ENCODE data around the gene PDCD4. TPM values are rescaled to one million over a fixed set of nuclear protein-coding genes. Genes with fewer than 3 reads are reported as not detected.
"Not testable (repeated sequence)": the region's sequence is repeated elsewhere in the genome, so short reads cannot be mapped to it uniquely, and the experiment has no call there.

The PDCD4 gene
- polyA plus RNA-seq, 4 donors, result 226 to 277 (median 246) TPM

GRCh38 chr10:110859973-110860376 lies 11.8 kb upstream of the PDCD4 start:
- DNase-seq (ENCODE audit: low read depth in 4 of 4, low spot score in 3 of 4), result no peak

GRCh38 chr10:110860576-110861241 lies 11.0 kb upstream of the PDCD4 start:
- no peak for DNase-seq (ENCODE audit: low read depth in 4 of 4, low spot score in 3 of 4)

DNA sequence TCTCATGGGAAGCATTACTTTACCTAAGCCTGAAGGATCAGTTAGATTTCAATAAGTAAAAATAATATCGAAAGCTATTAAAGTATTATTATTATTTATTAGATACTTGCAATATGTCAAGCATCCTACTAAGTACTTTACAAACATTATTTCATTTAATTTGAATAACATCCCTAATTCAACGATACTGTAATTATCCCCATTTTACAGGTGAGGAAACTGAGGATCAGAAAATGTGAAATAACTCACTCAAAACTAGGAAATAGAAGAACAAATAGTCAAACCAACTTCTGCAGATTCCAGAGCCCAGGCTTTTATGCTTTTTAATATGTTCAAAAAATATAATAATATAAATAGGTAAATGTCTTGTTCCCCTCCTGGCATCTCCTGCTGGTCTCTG lies 10.3 kb upstream of the PDCD4 start:
- no peak for DNase-seq (ENCODE audit: low read depth in 4 of 4, low spot score in 3 of 4)

- DNase-seq (ENCODE audit: low read depth in 4 of 4, low spot score in 3 of 4), result no peak
These were observed 9.6 kb upstream of the PDCD4 start for GRCh38 chr10:110861930-110862649.

DNA sequence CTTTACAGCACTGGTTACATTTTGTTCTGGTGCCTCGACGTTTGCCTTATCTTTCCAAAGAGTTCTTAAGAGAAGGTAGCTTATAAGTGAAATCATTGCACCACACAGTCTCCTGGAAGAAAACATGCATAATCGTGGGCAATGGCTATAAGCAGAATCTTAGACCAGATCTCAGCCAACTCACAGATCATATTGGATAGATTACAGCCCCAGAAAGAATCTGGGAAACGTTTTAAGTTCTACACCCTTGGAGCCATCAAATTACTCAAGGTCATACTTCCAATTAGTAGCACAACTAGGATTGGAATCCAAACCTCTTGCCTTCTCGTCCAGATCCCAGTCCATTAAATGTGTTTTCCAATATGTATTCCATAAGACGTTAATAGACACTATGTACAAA lies 8.8 kb upstream of the PDCD4 start:
- DNase-seq (ENCODE audit: low read depth in 4 of 4, low spot score in 3 of 4), result no peak

DNA sequence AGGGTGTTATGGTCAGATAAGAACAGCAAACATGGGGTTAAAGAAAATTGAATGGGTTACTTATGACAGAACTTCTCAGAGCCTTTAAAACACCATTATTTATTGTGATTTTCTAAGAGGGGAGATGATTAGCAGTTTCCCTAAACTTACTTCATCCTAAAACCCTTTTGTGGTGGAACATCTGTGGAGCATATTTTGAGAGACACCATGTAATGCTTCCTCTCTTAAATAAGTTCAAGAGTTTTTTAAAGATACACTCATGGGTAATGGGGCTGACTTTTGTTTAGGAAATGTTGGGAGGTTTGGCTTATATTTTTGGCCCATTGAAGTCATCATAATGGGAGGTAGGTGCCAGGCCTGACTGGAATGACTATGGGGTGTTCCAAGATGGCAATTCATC lies 8.4 kb upstream of the PDCD4 start:
- DNase-seq (ENCODE audit: low read depth in 4 of 4, low spot score in 3 of 4), result no peak

- no peak for DNase-seq (ENCODE audit: low read depth in 4 of 4, low spot score in 3 of 4)
These were observed 7.8 kb upstream of the PDCD4 start for GRCh38 chr10:110863956-110864355.

GRCh38 chr10:110864662-110865140 lies 7.0 kb upstream of the PDCD4 start:
- no peak for DNase-seq (ENCODE audit: low read depth in 4 of 4, low spot score in 3 of 4)

DNA sequence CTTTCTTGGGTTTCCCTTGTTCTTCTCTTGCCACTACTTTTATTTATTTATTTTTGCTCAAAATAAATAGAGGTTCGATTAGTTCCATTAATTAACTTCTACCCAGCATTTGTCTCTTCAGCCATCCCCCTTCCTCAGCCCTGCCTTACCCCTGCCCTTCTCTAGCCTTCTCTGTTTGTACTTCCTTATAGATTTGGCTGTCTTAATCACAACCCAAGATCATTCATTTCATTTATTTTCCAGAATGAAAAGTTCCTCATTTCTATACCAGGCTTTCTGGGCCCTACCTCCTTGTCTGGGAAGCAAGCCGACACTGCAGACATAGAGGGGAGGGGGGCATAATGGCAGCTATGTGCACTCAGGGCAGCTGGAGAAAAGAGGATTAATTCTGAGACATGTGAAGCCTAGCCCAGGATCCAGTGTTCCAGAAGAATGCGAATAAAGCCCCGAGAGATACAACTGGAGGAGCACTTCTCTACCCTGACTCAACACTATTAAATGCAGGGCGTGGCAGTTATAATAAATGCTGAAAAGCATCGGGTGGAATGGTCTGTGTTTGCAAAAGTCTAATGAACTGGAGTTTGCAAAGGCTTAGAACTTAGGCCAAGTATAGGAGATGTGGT lies 6.4 kb upstream of the PDCD4 start:
- no peak for DNase-seq (ENCODE audit: low read depth in 4 of 4, low spot score in 3 of 4)

DNA sequence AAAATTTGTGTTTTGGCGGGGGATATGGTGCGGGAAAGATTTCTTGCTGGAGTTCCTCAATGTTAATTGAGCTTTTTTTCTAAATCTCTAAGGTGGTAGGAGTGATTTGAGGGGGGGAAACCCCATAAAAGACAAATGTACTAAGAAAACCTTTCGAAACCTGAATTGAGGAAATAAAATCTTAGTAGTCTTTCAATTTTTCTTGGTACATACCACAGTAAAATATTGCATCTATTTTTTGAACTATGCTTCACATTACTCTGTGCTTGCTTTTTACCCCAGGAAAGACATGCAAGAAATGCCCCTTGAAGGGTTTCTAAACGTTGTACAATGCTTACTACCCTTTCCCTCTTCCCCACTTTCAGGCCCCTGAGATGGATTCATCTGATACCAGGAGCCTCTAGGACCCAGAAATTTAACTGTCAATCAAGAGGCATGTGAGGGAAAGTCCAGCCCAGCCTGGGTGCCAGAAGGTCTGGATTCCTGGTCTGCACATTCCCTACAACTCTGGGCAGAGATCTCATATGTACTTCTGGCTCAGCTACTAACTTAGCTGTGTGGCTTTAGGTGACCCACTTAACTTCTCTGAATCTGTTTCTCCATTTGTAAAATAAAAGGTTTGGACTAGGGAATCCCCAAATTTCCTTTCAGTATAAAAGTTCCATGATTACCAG lies 5.8 kb upstream of the PDCD4 start:
- DNase-seq (ENCODE audit: low read depth in 4 of 4, low spot score in 3 of 4), result no peak

- not testable (repeated sequence) for DNase-seq (ENCODE audit: low read depth in 4 of 4, low spot score in 3 of 4)
These were observed 4.5 kb upstream of the PDCD4 start for GRCh38 chr10:110867011-110867806.

DNA sequence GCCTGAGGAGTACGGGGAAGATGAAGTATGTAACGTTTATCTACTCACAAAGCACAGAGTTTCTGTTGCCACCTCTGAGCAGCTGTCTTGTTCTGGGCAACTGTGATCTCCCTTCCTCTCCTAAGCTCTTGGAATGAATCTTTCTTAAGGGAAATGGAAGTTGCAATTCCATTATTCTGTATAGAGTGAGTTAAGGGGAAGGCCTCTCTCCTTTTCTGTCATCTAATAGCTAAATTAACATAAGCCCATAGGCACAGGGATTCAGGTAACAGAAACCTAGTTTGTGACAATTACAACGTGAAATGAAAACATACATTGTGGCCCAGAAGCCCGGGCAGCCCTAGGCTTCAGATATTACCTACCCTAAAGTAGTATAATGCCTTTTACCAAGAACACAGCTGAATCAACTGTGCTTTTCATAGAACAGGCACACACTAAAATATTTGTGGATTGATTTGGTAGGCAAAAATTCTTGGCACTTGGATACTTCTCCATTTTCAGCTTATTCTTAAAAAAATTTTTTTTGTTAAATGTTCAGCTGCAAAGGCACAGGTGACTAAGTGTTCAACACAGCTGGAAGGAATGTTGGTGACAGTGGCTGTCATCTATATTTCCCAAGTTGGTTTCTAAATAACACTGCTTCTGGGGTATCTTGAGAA lies 3.8 kb upstream of the PDCD4 start:
- DNase-seq (ENCODE audit: low read depth in 4 of 4, low spot score in 3 of 4), result no peak

DNA sequence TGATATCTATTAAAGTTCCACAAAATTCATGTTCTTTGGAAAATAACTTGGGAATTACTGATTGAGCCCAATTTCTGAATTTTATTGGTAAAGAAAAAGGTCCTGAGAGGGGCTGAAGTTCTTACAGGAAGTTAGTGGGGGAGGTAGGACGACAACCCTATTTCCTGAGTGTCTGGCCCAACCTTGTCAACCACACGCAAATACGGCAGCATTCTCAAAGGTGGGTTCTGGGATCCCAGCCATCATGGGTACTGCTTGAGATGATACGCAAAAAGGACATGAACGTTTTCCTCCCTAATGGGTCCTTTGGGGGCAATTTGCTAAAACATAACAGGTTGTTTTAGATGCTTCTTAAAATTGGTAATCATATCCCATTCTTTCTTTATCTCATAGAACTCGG lies 2.7 kb upstream of the PDCD4 start:
- no peak for DNase-seq (ENCODE audit: low read depth in 4 of 4, low spot score in 3 of 4)

DNA sequence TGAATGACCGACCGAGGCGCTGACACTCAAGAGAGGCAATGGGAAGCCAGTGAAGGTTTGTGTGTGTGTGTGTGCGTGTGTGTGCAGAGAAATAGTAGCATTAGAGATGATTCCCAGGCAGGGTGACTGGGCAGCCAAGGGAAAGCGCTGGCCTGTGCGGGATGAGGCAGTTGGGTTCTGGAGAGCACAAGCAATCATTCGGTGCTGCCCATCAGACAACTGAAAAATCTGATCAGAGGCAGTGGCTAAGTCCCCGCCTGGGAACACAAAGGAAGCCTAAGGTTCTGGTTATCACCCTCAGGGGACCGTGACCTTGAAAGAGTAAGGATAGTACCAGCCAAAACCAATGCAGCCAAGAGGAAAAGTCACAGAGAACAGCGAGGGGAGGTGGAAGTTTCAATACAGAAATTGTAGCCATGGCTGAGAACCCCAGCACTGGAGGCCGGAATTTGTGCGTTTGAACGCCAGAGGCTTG lies 868 bp upstream of the PDCD4 start:
- no peak for DNase-seq (ENCODE audit: low read depth in 4 of 4, low spot score in 3 of 4)

GRCh38 chr10:110872145-110872983 lies 636 bp downstream of the PDCD4 start:
- peak; percentile 60 to 67 (median 64) for DNase-seq (ENCODE audit: low read depth in 4 of 4, low spot score in 3 of 4)

- no peak for DNase-seq (ENCODE audit: low read depth in 4 of 4, low spot score in 3 of 4)
These were observed 1.5 kb downstream of the PDCD4 start for GRCh38 chr10:110872984-110873923.

- no peak for DNase-seq (ENCODE audit: low read depth in 4 of 4, low spot score in 3 of 4)
These were observed 2.2 kb downstream of the PDCD4 start for GRCh38 chr10:110873951-110874350.

GRCh38 chr10:110876000-110876399 lies 4.3 kb downstream of the PDCD4 start:
- DNase-seq (ENCODE audit: low read depth in 4 of 4, low spot score in 3 of 4), result no peak

Measured in left renal pelvis (tissue), 4 donors.